Endothelial cell of umbilical vein (primary cell): ENCODE measurements around the gene CACNG4. TPM values are rescaled to one million over a fixed set of nuclear protein-coding genes. Genes with fewer than 3 reads are reported as not detected.

Source experiments
- BruUV-seq: library from RNA; stranded (reverse); fragments of 400-500 nt; replicated peaks from 2 replicates; lab custom pipeline; 2021; lab: Mats Ljungman, UMichigan
- CTCF ChIA-PET: fragments of 300-600, 350-600 bp; sonication (Branson Sonifier 250); formaldehyde crosslinking; loops from one replicate; lab custom pipeline; 2021; ENCODE audit warnings: antibody characterized with exemption, inconsistent platforms; lab: Charles Lee
- POLR2A ChIA-PET: fragments of 300-600, 350-600 bp; sonication (Branson Sonifier 250); formaldehyde crosslinking; loops from one replicate; lab custom pipeline; 2021; ENCODE audit warnings: antibody characterized with exemption, inconsistent platforms; lab: Charles Lee
- DNase-seq: peaks from one replicate; pipeline ENCODE4 v3.0.0-alpha.2; 2011; ENCODE audit warnings: low read depth, low spot score
- FAIRE-seq: peaks from 2 replicates; lab custom pipeline; 2011; peaks lifted over from hg19 to GRCh38; lab: Jason Lieb, UNC
- H2AFZ ChIP-seq: 2 replicates; pipeline ENCODE4 v1.6.0; 2012; ENCODE audit warnings: low read depth, low read length, control low read depth, inconsistent platforms
- H3K27ac ChIP-seq: 2 replicates; pipeline ENCODE4 v1.5.1; 2011; ENCODE audit warnings: low read depth, mild to moderate bottlenecking, control low read depth, low read length, moderate library complexity; ENCODE audit not compliant: insufficient read depth
- H3K27me3 ChIP-seq, 2 experiments: 2 replicates each; pipeline versions ENCODE4 v1.6.0 to v1.6.1; 2011; ENCODE audit warnings: low read length in 2 of 2, mixed read lengths in 1 of 2; ENCODE audit not compliant: control insufficient read depth in 2 of 2, insufficient read depth in 2 of 2
- H3K36me3 ChIP-seq, 2 experiments: 2 replicates in 1 of 2; 3 replicates in 1 of 2; pipeline ENCODE4 v1.5.1; 2011; ENCODE audit warnings: low read length in 2 of 2, mild to moderate bottlenecking in 1 of 2, moderate library complexity in 1 of 2; ENCODE audit not compliant: control insufficient read depth in 2 of 2, insufficient read depth in 2 of 2; ENCODE audit errors: extremely low read depth in 1 of 2
- H3K4me1 ChIP-seq: 3 replicates; pipeline ENCODE4 v1.5.1; 2011; ENCODE audit warnings: mild to moderate bottlenecking, low read length; ENCODE audit not compliant: control insufficient read depth, insufficient read depth; ENCODE audit errors: extremely low read depth
- H3K4me2 ChIP-seq: 2 replicates; pipeline ENCODE4 v1.6.1; 2011; ENCODE audit warnings: low read length, control low read depth, mixed read lengths; ENCODE audit not compliant: insufficient read depth
- H3K4me3 ChIP-seq, 3 experiments: fragments of 200-600 bp in 1 of 3; sonication (generic), shearing (Covaris generic) in 1 of 3; replicated peaks in 1 of 3; 2 replicates each; pipeline ENCODE4 v1.5.1; 2011 to 2016; ENCODE audit warnings: control low read depth in 3 of 3, low read length in 3 of 3, mild to moderate bottlenecking in 2 of 3, inconsistent platforms in 1 of 3, low read depth in 1 of 3, moderate library complexity in 1 of 3; ENCODE audit not compliant: insufficient read depth in 1 of 3
- H3K79me2 ChIP-seq: 2 replicates; pipeline ENCODE4 v1.6.0; 2012; ENCODE audit warnings: low read length, inconsistent platforms; ENCODE audit not compliant: control insufficient read depth, insufficient read depth
- H3K9ac ChIP-seq: replicated peaks from 2 replicates; pipeline ENCODE3; 2011; ENCODE audit warnings: low read length, control low read depth; ENCODE audit not compliant: insufficient read depth; ENCODE audit errors: extremely low read depth
- H3K9me1 ChIP-seq: replicated peaks from 3 replicates; pipeline ENCODE4 v1.6.0; 2011; ENCODE audit warnings: mild to moderate bottlenecking, low read length; ENCODE audit not compliant: control insufficient read depth, insufficient read depth; ENCODE audit errors: extremely low read depth
- H3K9me3 ChIP-seq: replicated peaks from 2 replicates; pipeline ENCODE4 v1.5.1; 2012; ENCODE audit warnings: low read length, inconsistent platforms; ENCODE audit not compliant: control insufficient read depth, insufficient read depth
- H4K20me1 ChIP-seq: replicated peaks from 2 replicates; pipeline ENCODE3; 2011; ENCODE audit warnings: mild to moderate bottlenecking, low read length; ENCODE audit not compliant: control insufficient read depth, insufficient read depth; ENCODE audit errors: extremely low read depth
- EZH2 ChIP-seq: IDR thresholded peaks from 2 replicates; pipeline ENCODE4 v1.6.1; 2012; ENCODE audit warnings: borderline replicate concordance, low read depth, mild to moderate bottlenecking, moderate library complexity, low read length, inconsistent platforms; ENCODE audit not compliant: severe bottlenecking
- FOS ChIP-seq: IDR thresholded peaks from 2 replicates; pipeline ENCODE4 v1.6.1; 2011; ENCODE audit warnings: mild to moderate bottlenecking, low read length, moderate library complexity, borderline replicate concordance; ENCODE audit not compliant: insufficient read depth
- GATA2 ChIP-seq: IDR thresholded peaks from 2 replicates; pipeline ENCODE4 v1.7.0; 2011; ENCODE audit warnings: low read depth, mild to moderate bottlenecking, moderate library complexity, mixed read lengths, low read length; ENCODE audit not compliant: insufficient read length, insufficient read depth
- JUN ChIP-seq: IDR thresholded peaks from 2 replicates; pipeline ENCODE4 v1.6.1; 2011; ENCODE audit warnings: borderline replicate concordance, low read depth; ENCODE audit not compliant: insufficient read length, insufficient read depth
- MYC ChIP-seq: IDR thresholded peaks from one replicate; pipeline ENCODE4 v1.6.1; 2011; ENCODE audit warnings: mild to moderate bottlenecking, low read depth, low read length
- POLR2A ChIP-seq: IDR thresholded peaks from 2 replicates; pipeline ENCODE4 v1.6.1; 2012; ENCODE audit warnings: low read depth, mild to moderate bottlenecking, control low read depth, low read length
- POLR2AphosphoS5 ChIP-seq: IDR thresholded peaks from 2 replicates; pipeline ENCODE4 v1.6.1; 2012; ENCODE audit warnings: low read depth, mild to moderate bottlenecking, control low read depth, low read length, moderate library complexity; ENCODE audit not compliant: insufficient read depth
- dilution Hi-C: fragments of 300-500 bp; cut with MboI; formaldehyde crosslinking; loops from one replicate; pipeline ENCODE4 v1.15.0; 2019; ENCODE audit warnings: low sequenced_read_pairs; ENCODE audit not compliant: extremely low pct_ligation_motif_present
- intact Hi-C: fragments of 100-400 bp; cut with micrococcal nuclease; formaldehyde crosslinking; loops from one replicate; pipeline ENCODE4 v1.10.0; 2022
- polyA plus RNA-seq, 4 experiments: library from polyadenylated mRNA; depleted of rRNA in 3 of 4; stranded (reverse) in 3 of 4; unstranded in 1 of 4; fragments of >200 nt; gene quantifications; 2 replicates each; pipeline versions ENCODE4 v1.2.1 to v1.2.3, GENCODE V29; 2011 to 2012; ENCODE audit warnings: missing spikeins in 1 of 4
- total RNA-seq: library from RNA; stranded (reverse); gene quantifications from 2 replicates; pipeline ENCODE4 v1.2.3, GENCODE V29; 2021
- TF ChIP-seq, protein P1 (sequence below), 2 donors: IDR thresholded peaks; 1 replicate in 1 of 2; 2 replicates in 1 of 2; pipeline ENCODE4 v1.5.1; 2011; ENCODE audit warnings: low read length in 2 of 2, mild to moderate bottlenecking in 2 of 2, moderate library complexity in 2 of 2, control low read depth in 1 of 2, inconsistent platforms in 1 of 2, low read depth in 1 of 2; ENCODE audit not compliant: insufficient read depth in 1 of 2; ENCODE audit errors: extremely low read depth in 1 of 2
- TF ChIP-seq, protein P2 (sequence below): IDR thresholded peaks from 2 replicates; pipeline ENCODE4 v1.6.1; 2011; ENCODE audit not compliant: insufficient read depth, insufficient read length

The CACNG4 gene
- total and polyA plus RNA-seq, 2 donors (not counting 3 experiments of a cell fraction or from before 2014, with no cell fraction given): not detected

DNA sequence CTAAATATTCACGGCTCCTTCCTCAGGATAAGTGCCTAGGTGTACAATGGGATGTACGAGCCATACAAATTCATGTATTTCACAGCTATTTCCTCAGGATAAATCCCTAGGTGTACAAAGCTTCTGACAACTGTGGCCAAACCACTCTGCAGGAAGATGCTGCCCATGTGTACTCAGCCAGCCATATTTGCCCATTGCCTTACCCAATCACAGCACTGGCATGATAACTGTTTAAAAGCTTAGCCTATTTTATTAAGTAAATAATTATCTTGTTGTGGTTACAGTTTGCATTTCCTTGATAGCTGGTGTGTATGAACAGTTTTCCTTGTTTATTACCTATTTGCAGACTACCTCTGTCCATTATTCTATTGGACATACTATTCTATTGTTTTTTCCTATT is 115.0 kb downstream of the CACNG4 start:
- POLR2A ChIA-PET: no interaction called here

DNA sequence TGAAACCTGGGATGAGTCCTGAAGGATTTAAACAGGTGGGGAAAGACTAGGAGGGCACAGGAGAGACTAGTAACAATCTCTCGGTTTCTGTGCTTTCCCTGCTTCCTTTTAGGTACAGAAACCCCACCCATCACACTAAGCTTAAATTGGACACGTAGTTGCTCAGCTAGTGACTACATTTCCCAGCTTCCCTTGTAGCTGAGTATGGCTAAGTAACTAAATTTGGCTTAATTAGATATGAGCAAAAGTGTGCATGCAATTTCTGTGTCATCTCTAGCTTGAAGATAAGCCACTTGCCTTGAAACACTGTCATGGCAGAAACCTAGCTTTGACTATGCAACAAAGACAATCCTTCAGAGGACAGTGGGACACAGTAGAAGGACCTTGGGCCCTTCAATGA is 116.3 kb downstream of the CACNG4 start:
- H3K9me3 ChIP-seq: no peaks in the 10 kb centered on the region
- DNase-seq (no peak), FAIRE-seq (no peak)
- BruUV-seq: no TSS peak
- H3K27ac ChIP-seq: no peak overlapping the region
- H3K9me1 ChIP-seq: no peaks in the 10 kb centered on the region
- intact Hi-C loops: no loop called here
- H3K4me2 ChIP-seq: no peak overlapping the region
- H3K4me3 ChIP-seq: no peak overlapping the region
- peaks cover 0 to 4% of the 10 kb centered on the region in 2 experiments for H3K36me3 ChIP-seq
- H3K27me3 ChIP-seq: no peaks in the 10 kb centered on the region
- POLR2A ChIA-PET: no interaction called here
- dilution Hi-C loops: no loop called here
- peaks cover 2% of the 10 kb centered on the region for H4K20me1 ChIP-seq
- CTCF ChIA-PET: interaction anchor here (1.5 kb wide), 1 partner anchor 13 kb away, joined by 4 read pairs; no protein-coding TSS in a partner anchor
- H2AFZ ChIP-seq: no peak overlapping the region
- no peaks in the 10 kb centered on the region for H3K79me2 ChIP-seq
- no peaks in the 10 kb centered on the region for H3K4me1 ChIP-seq
- TF ChIP-seq POLR2A (no peak), JUN (no peak), POLR2AphosphoS5 (no peak), FOS (no peak), GATA2 (no peak), EZH2 (no peak), MYC (no peak)
- TF ChIP-seq, protein P1, sequence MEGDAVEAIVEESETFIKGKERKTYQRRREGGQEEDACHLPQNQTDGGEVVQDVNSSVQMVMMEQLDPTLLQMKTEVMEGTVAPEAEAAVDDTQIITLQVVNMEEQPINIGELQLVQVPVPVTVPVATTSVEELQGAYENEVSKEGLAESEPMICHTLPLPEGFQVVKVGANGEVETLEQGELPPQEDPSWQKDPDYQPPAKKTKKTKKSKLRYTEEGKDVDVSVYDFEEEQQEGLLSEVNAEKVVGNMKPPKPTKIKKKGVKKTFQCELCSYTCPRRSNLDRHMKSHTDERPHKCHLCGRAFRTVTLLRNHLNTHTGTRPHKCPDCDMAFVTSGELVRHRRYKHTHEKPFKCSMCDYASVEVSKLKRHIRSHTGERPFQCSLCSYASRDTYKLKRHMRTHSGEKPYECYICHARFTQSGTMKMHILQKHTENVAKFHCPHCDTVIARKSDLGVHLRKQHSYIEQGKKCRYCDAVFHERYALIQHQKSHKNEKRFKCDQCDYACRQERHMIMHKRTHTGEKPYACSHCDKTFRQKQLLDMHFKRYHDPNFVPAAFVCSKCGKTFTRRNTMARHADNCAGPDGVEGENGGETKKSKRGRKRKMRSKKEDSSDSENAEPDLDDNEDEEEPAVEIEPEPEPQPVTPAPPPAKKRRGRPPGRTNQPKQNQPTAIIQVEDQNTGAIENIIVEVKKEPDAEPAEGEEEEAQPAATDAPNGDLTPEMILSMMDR (IDR thresholded peaks at IDR 0.05; ENCODE audit: extremely low read depth in 1 of 2, insufficient read depth in 1 of 2, low read depth in 1 of 2, low read length in 2 of 2): no peak
- TF ChIP-seq, protein P2, sequence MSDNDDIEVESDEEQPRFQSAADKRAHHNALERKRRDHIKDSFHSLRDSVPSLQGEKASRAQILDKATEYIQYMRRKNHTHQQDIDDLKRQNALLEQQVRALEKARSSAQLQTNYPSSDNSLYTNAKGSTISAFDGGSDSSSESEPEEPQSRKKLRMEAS: no peak
- H3K9ac ChIP-seq: no peak overlapping the region

More for the DNA sequence above, 115.0 kb downstream of the CACNG4 start:
- intact Hi-C loops (no loop called here), dilution Hi-C loops (no loop called here)
- H3K27ac ChIP-seq: no peak overlapping the region
- DNase-seq (no peak), FAIRE-seq (no peak)
- peaks cover 2% of the 10 kb centered on the region for H4K20me1 ChIP-seq
- H3K27me3 ChIP-seq: no peaks in the 10 kb centered on the region
- CTCF ChIA-PET: interaction anchor here (0.6 to 1.6 kb wide), 2 partner anchors 21 to 148 kb away, joined by 3 to 5 read pairs; no protein-coding TSS in a partner anchor
- no peaks in the 10 kb centered on the region for H3K4me1 ChIP-seq
- H3K4me3 ChIP-seq: no peak overlapping the region
- no peaks in the 10 kb centered on the region for H3K9me3 ChIP-seq
- H3K36me3 ChIP-seq: peaks cover 0 to 4% of the 10 kb centered on the region in 2 experiments
- H3K9me1 ChIP-seq: no peaks in the 10 kb centered on the region
- no peaks in the 10 kb centered on the region for H3K79me2 ChIP-seq
- no peak for TF ChIP-seq POLR2AphosphoS5
- no peak for TF ChIP-seq GATA2
- H3K4me2 ChIP-seq: no peak overlapping the region
- no TSS peak for BruUV-seq
- H3K9ac ChIP-seq: no peak overlapping the region
- no peak overlapping the region for H2AFZ ChIP-seq
